Muscle of back (tissue), 11 donors: ENCODE results near the gene DAGLA. TPM values are rescaled to one million over a fixed set of nuclear protein-coding genes. Genes with fewer than 3 reads are reported as not detected.

Source experiments
- DNase-seq, 3 donors: peaks; one replicate each; pipeline versions ENCODE4 v3.0.0 to v3.0.0-alpha.2; 2013
- polyA plus RNA-seq, 10 donors: library from polyadenylated mRNA; unstranded; fragments of 120-200 nt; gene quantifications; one replicate each; pipeline ENCODE4 v1.2.1, GENCODE V29; 2013; ENCODE audit not compliant: insufficient read length in 10 of 10

Gene DAGLA
- polyA plus RNA-seq, 10 donors = 3.8 to 5.8 (median 4.9) TPM

DNA sequence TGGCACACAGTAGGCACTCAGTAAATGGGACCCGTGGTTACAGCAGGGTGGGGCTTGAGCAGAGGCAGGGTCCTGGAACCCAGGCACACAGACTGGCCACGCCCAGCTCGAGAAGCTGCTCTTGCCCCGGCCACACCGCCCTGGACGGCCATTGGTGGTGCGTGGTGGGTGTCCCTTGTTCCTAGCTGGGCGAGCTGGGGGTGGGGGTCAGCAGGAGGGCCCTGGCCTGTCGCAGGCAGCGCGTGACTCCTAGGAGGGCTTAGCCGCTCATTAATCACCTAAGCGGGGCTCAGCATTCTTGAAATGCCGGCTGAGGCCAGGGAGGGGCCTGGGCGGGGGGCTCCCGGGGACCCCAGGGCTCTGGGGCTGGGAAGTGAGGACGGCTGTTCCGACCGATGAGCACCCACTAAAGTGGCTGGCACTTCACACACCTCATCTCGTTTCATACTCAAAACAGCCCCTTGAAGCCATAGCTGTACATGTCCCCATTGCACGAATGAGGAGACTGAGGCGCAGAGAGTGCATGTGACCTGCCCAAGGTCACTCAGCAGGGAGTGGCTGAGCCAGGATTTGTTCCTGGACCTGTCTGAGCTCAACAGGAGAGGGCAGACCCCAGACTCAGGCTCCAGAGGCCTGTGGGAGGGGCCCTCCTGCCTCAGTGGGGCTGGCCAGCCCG, 83.9 kb downstream of the DAGLA start:
- no peak for DNase-seq

DNA sequence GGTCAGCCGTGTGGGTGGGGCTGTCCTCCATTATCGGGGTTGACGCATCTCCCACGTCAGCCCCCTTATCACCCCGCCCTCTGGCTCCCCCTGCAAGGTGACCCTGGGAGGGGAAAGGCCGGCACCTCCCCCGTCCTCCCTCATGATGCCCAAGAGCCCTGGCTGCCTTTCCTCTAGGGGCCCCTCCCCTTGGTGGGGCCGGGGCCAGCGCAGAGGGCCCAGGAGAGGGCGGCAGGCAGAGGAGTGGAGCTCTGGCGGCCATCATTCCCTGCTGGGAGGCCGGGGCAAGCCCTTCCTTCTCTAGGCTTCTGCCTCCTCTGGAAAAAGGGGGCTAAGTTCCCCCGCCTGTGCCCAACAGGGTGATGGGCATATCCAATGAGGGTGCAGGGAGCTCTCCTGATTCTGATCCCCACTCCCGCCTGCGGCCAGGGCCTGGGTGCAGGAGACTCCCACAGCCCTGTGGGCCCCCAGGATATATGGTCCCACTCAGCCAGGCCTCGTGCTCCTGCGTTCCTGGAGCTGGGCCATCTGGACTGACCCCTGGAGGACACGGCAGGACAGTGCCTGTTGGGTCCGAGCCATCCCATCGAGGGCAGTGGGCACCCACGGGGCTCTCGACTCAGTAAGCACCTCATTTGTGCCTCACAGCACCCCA, 84.5 kb downstream of the DAGLA start:
- DNase-seq = no peak

DNA sequence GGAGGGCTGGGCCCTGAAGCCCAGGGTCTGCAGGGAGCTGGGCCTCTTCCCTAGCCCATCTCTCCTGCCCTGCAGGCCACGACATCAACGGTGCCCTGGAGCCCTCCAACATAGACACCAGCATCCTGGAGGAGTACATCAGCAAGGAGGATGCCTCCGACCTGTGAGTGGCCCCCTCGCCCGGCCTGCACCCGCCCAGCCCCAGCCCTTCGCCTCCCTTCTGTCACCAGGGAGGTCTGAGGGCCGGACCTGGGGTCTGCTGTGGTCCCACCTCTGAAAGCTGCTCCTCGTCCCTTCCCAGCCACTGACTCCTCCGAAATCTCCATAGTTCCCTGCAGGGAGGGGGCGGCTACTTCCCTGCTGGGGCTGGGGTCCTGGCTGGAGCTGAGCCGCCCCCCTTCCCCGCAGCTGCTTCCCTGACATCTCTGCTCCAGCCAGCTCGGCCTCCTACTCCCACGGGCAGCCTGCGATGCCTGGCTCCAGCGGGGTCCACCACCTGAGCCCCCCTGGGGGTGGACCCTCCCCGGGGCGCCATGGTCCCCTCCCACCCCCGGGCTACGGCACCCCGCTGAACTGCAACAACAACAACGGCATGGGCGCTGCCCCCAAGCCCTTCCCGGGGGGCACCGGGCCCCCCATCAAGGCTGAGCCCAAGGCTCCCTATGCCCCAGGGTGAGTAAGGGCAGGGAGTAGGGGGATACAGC, 85.5 kb downstream of the DAGLA start:
- no peak for DNase-seq

DNA sequence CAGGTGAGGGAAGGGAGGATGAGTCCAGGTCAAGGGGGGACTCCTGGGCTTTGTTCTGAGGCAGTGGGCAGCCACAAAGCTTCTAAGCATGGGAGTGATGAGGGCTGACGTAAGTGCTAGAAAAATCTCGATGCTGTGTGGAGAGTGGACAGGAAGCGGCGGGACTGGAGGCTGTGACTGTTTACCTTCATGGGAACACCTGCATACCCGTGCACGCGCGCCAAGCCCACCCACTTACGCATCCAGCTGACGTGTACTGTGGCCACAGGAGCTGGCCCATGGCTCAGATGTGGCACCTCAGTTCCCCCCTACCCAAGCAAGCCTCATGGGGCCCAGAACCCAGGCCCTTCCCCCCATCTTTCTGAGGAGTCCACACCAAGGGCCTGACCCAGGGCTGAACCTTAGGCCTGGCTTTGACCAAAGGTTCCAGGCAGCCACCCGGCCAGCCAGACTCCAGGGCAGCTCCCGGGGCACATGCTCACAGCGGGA, 86.2 kb downstream of the DAGLA start:
- no peak for DNase-seq

DNA sequence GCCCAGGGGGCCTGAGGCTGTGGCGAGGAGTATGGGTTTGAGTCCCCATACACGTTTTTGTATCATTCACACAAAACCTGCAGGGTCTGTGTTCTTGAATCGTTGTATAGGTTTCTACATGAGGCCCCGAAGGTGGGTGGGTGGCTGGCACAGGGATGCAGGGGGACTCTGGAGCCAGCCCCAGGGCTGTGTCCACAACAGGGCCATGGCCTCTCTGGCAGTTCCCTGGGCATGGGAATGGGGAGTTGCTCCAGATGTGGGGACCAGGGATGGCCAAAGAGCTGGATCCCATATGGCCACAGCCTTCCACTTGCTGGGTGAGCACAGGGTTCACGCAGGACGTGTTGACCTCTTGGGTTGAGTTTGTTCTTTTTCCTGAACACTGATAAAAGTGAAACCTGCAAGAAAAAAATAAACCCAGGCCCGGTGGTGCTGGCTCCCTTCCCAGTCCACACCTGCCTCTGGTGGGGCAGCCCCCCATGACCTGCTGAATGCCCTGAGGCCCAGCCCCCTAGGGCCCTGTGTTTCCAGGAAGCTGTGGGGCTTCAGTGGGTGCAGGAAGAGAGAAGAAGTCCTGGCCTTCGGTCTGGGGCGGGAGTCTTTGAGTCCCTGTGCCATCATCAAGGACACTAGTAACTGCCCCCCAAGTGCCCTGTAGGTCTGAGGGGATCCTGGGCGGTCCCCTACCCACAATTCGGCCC, 88.3 kb downstream of the DAGLA start:
- no peak for DNase-seq

DNA sequence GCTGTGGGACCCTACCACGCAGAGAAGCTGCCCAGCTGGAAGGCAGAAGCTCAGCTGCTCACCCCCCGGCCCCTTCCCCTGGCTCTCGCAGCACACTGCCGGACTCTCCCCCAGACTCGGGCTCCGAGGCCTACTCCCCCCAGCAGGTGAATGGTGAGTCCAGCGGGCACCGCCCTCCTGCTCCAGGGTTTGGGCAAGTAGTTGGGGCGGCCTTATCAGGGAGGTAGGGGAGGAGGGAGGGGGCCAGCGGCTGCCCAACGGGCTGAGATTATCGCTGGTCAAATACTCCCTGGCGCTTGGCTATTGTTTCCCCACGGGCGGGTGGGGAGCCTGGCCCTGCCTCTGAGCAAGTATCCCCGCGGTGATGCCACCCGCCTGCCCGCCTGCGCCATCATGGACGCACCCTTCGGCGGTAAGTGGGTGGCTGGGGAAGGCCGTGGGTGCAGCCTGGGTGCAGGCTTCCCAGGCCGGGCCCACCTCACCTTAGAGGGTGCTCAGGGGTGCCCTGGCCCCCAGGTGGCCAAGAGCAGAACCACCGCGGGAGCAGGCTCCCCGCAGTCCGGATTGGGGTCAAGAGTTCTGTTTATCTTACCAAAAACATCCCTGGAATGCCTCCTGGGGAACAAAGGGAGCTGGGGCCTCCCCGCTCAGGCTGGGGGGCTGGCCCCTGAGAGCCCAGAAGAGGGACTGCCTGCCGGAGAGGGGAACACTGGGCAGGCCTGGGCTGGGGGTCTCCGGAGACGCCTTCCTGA, 89.2 kb downstream of the DAGLA start:
- no peak for DNase-seq

DNA sequence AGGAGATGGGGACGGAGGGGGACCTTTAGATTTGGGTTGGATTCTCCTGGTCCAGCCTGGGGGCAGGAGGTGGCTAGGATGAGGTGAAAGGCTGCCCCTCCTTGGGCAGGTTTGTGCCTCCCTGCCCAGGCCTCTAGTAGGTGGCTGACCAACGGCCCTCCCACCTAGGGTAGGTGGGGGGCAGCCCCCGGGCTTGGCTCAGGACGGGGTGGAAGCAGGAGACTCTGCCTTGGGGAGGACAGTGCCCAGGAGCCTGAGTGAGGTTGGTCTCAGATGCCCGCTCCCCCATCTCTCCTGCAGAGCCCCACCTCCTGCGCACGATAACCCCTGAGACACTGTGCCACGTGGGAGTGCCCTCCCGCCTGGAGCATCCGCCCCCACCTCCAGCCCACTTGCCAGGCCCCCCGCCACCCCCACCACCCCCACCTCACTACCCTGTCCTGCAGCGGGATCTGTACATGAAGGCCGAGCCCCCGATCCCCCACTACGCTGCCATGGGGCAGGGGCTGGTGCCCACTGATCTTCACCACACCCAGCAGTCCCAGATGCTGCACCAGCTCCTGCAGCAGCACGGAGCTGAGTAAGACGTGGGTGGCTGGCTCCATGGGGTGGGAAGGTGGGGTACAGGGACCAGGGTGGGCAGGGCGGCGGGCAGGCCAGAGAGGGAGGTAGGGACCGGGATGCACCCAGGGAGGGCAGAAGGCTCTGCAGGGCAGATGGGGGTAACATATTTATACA, 89.9 kb downstream of the DAGLA start:
- no peak for DNase-seq

DNA sequence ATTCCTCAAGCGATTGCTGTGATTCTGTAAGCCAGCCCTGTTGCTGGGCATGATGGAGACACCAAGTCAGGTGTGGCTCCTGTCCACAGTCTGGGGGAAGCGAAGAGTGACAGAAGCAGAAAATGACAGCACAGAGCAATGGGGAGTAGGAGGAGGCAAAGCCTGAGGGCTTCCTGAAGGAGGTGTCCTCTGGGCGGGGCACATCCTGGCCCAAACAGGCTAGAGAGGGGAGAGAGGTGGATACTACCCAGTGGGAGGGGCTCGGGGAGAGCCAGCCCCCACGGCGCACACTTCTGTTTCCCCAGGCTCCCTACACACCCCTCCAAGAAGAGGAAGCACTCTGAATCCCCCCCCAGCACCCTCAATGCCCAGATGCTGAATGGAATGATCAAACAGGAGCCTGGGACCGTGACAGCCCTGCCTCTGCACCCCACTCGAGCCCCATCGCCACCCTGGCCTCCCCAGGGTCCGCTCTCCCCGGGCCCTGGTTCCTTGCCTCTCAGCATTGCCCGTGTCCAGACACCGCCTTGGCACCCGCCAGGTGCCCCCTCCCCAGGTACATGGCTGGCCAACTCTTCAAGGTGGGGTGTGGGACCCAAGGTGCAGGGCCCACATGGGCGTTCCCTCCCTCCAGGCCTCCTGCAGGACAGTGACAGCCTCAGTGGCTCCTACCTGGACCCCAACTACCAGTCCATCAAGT, 91.2 kb downstream of the DAGLA start:
- no peak for DNase-seq

DNA sequence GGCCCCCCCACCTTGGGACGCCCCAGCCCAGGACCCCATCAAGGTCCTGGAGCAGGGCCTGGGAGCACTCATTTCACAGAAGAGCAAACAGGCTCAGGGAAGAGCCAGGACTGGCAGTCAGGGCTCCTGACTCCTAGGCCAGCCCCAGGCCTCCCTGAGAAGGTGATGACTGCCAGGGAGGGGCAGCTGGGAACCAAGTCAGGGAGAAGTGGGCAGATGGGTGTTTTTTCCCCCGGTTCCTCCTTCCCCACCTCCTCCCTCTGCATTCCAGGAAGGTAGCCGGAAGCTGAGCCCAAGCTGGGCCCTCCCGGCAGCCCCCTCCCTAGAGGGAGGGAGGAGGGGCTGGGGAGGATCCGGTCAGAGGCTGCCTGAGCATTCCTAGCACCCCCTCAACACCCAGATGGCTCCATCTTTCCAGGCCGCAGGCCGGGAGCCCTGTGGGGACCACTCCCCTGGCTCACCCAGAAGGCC, 91.8 kb downstream of the DAGLA start:
- no peak for DNase-seq

DNA sequence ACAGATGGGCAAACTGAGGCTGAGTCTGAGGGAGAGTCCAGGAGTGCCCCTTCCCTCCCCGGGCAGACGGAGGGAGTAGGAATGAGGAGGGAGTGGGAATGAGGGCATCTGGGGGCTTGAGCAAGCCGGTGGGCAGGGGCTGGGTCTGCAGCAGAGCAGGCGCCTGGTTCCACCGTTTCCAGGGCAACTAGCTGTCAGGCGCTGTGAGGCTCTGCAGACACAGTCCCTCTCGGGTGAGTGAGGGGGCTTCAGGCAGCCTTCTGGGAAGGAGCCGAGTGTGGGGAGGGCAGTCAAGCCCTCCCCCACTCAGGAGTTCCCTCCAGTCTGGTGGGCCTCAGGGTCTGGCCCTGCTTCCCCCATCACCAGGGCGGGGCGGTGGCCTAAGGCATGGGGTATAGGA, 93.2 kb downstream of the DAGLA start:
- DNase-seq = no peak

DNA sequence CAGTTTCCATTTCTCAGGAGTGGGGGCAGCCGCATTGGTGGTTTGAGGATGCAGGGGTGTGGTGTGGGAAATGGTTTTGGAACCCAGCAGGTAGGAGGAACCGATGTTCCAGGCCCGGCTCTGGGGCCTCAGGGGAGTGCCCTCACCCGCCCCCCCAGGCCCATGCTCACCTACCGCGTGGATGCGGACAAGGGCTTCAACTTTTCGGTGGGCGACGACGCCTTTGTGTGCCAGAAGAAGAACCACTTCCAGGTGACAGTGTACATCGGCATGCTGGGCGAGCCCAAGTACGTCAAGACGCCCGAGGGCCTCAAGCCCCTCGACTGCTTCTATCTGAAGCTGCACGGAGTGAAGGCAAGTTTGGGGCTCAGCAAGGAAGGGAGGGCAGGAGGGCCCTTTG, 93.6 kb downstream of the DAGLA start:
- no peak for DNase-seq

DNA sequence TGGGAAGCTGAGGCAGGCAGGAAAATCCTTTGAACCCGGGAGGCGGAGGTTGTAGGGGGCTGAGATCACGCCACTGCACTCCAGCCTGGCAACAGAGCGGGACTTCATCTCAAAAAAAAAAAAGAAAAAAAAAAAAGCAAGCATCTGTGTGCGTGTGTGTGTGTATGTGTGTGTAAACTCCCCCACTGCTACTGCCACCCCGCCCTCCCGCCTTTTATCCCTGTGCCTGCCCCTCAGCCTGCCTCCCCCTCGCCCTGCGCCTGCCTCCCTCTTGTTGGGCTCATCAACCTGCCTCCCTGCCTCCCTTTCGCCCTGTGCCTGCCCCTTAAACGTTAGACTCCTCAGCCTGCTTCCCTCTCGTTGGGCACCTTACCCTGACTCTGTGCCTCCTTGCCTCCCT, 94.2 kb downstream of the DAGLA start:
- no peak for DNase-seq

DNA sequence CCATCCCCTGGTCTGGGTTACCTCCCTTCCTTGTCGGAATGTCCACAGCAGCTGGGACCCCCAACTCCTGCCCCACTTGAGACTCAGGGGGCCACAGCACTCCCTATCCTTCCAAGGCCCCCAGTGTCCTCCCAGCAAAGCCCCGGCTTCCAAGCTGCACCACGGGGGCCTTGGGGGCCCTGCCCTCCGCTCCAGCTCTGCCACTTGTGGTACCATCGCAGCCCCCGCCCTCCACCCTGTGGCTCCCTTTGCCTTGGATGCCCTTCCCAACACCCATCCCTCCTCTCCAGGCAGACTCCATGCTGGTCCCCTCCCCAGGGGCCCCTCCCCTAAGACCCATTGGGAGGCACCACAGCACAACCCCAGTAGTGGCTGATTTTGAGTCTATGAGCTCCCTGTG, 94.9 kb downstream of the DAGLA start:
- no peak for DNase-seq

DNA sequence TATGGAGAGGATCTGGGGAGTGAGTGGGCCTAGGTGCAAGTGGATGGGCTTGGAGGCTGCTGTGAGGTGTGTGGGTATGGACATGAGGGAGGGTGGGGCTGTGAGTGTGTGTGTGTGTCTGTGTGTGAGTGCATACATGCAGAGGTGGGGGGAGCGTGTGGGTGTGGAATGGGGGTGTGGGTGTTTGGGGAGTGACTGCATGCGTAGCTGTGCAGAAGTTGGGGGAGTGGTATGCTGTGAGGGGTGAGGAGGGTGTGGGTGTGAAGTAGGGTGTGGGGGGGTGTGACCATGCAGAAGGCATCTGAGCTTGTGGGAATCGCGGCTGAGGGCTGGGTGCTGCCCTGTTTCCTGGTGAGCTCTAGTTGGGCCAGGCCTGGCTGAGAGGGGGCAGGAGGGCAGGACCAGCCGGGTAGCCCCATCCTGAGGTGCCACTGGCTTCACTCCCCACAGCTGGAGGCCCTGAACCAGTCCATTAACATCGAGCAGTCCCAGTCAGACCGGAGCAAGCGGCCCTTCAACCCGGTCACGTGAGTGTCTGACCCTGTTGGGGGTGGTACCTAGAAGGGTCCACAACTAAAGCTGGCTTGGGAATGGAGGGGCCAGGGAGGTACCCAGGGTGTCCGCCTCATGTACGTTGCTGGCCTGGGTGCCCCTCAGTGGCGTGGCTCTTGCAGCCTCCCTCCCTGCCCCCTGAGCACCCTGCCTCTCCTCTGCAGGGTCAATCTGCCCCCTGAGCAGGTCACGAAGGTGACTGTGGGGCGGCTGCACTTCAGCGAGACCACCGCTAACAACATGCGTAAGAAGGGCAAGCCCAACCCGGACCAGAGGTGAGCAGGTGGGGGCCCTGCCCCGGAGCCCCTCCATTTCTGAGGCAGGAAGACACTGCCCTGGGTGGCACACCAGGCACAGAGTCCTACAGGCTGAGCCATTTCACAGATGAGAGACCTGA, 95.7 kb downstream of the DAGLA start:
- no peak for DNase-seq

DNA sequence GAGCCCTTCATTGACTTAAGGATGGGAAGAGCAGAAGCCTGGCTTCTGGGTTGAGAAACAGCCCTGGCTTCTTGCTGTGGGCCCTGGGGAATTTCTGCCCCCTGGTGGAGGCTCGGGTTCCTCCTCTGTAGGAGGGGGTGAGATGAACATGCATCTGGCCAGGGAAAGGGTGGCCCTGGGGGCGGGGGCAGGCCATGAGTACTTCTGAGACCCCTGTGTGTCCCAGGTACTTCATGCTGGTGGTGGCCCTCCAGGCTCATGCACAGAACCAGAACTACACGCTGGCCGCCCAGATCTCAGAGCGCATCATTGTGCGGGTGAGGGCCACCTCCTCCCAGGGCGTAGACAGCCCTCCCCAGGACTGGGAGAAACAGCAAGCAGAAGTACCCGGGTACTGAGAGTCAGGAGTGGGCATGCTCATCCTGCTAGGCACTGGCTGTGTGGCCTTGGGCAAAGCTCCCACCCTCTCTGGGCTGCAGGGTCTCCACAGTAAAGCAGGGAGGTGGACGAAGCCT, 96.4 kb downstream of the DAGLA start:
- DNase-seq = peak in 1 of 3 donors; percentile 45

DNA sequence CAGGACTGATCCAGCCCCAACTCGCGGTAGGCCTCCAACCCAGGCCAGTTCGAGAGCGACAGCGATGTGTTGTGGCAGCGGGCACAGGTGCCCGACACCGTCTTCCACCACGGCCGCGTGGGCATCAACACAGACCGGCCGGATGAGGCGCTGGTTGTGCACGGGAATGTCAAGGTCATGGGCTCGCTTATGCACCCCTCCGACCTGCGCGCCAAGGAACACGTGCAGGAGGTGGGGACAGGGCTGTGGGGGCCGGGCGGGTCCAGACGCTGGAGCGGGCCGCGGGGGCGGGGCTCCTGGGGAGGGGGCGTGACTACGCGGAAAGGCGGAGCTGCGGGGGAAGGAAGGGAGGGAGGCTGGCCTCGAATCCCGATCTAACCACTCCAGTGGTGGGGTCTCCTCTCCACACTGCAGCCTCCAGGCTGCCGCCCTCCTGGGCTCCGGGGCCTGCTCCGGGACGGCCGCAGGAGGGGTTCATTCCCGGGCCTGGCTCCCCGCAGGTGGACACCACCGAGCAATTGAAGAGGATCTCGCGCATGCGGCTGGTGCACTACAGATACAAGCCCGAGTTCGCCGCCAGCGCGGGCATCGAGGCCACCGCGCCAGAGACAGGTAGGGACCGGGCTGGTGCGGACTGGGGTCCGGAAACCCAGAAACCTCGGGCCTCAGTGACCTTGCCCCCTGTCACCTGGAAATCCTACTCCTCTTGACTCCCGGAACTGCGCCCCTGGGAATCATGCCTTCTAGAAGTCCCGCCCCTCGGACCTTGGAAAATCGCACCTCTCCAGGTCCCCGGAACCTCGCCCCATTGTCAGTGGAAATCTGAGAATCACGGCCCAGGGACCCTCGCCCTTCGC, 97.3 kb downstream of the DAGLA start:
- DNase-seq = peak in 2 of 3 donors; percentile 33 to 52

DNA sequence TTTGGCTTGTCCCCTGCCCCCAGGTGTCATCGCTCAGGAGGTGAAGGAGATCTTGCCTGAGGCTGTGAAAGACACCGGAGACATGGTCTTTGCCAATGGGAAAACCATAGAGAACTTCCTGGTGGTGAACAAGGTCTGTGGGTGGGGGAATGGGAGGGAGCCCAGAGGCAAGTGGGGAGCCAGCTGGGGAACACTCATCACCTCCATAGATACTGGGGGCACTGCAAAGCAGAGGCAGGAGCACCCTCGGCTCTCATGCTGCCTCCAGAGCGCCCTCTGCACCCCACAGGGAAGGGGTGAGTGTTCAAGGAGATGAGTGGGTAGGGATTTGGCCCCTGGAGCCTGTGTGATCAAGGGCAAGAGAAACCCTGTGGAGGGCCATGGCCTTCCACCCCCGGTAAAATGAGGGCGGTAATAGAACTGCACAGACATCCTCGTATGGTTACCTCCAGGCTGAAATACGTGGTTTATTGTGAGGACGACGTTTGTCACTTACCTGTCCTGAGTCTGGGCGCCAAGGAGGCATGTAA, 98.2 kb downstream of the DAGLA start:
- DNase-seq = no peak
